GM21367 (cell line): ENCODE measurements around the gene FAM174C.

Experiments
- ATAC-seq: cut with Tn5 transposase; IDR thresholded peaks from one replicate; pipeline ENCODE4 v1.9.1; 2021; ENCODE audit not compliant: unreplicated experiment

Gene FAM174C

GRCh38 chr19:1275260-1275975 is at the start of gene FAM174C:
Gene FAM174C, plus strand, starts transcription at chr19:1275530. Its CDS starts 20 bp downstream, at chr19:1275550.
- ATAC-seq, result peak; percentile 51

DNA sequence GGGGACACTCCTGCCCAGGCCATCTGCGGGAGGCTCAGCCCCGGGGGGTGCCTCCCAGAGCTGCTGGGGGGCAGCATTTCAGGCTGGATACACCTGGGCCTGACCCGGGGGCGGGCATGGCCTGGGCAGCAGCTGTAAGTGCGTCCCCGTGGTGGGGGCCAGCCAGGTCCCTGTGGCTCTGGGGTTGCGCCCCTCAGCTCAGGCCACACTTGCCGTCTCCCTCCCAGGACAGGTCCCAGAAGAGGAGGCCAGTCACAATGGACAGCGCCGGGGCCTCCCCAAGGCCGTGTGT is 49.2 kb upstream of the FAM174C start:
- no peak for ATAC-seq

DNA sequence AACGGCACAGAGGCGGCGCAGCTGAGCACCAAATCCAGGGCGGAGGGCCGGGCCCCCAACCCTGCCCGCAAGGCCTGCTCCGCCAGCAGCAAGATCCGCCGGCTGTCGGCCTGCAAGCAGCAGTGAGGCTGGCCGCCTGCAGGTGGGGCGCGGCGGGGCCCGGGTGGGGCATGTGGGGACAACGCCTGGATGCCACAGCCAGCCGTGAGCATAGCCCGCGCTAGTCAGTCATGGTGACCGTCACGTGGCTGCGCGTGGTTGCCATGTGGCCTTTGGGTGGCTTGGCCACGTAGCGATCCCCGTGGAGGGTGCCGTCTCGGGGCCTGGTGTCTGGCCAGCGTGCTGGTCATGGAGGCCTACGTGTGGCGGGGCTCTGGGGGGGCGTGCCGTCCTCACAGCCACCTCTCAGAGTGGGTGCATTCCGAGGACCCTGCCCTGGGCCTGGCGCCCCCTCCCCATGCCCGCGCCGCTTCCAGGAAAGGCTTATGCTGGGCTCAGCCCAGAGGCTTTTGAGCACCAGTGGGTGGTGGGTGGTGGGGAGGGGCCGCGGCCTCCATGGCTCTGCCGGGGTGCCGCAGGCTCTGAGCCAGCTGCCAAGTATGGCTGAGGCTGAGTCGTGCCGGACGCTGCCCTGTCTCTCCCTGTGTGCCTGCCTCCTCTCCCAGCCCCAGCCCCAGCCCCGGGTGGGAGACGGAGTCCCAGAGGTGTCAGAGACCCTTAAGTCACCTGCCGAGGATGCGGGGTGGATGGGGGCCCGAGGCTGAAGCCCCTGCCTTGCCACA is 48.6 kb upstream of the FAM174C start:
- no peak for ATAC-seq

GRCh38 chr19:1227304-1228054 is 47.9 kb upstream of the FAM174C start:
- no peak for ATAC-seq

DNA sequence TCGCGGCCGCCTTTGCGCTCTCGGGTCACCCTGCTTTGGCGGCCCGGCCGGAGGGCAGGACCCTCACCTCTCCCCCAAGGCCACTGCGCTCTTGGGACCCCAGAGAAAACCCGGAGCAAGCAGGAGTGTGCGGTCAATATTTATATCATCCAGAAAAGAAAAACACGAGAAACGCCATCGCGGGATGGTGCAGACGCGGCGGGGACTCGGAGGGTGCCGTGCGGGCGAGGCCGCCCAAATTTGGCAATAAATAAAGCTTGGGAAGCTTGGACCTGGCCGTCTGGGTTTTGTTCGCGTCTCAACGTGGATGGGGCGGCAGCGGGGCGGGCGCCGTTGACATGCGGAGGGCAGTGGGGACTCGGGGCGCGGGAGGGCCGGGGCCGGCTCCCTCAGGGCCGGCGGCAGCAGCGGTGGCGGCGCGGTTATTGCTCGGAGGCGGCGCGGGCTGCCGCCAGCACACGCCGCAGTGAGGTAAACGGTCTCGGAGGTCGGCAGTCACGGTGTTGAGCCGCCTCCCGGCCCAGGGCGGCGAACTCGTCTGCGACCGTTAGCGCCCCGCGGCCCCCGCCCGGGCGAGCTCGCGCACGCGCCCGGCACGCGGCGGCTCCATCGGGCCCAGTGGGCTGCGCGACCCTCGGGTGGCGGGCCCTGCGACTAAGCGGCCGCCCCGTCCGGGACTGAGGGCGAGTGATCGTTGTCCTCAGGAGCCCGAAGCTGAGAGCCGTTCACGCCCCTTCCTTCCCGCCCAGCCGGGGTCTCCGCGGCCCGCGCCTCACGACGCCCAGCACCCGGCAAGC is 47.0 kb upstream of the FAM174C start:
- no peak for ATAC-seq

DNA sequence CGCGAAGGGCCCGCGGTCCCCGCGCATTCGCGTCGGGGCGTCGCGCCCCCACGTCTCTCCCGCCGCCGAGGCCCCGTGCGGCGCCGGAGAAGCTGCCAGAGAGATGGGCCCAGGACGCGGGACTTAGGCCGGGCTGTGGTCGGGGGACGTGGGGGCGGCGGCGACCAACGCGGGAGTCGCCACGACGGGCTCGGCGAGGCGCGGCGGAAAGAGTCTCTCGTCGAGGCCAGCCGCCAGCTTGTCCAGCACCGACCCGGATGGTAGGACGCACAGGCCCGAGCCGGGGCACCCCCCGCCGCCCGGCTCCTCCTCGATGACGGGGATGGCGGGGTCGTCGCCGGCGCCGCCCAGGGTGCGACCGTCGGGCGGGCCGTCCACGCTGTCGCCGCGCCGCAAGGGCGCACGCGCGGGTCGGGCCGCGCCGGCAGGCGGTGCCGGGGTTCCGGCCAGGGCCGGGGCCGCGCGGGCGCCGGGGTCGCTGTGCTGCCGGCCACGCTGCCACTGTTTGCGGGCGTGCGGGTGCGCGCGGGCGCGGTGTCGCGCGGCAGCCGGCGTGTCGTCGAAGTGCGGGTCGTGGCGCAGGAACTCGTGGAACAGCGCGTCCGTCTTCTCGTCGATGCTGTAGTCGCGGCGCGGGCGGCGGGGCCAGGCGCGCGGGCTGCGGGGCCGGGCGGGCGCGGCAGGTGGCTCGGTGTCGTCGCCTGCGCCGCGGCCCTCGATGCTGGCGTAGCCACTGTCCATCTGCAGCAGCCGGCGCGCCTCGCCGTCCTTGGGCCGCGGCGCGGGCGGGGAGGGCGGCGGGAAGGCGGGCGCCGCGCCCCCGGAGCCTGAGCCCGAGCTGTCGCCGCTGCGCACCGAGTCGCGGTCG is 46.0 kb upstream of the FAM174C start:
- ATAC-seq, result no peak

DNA sequence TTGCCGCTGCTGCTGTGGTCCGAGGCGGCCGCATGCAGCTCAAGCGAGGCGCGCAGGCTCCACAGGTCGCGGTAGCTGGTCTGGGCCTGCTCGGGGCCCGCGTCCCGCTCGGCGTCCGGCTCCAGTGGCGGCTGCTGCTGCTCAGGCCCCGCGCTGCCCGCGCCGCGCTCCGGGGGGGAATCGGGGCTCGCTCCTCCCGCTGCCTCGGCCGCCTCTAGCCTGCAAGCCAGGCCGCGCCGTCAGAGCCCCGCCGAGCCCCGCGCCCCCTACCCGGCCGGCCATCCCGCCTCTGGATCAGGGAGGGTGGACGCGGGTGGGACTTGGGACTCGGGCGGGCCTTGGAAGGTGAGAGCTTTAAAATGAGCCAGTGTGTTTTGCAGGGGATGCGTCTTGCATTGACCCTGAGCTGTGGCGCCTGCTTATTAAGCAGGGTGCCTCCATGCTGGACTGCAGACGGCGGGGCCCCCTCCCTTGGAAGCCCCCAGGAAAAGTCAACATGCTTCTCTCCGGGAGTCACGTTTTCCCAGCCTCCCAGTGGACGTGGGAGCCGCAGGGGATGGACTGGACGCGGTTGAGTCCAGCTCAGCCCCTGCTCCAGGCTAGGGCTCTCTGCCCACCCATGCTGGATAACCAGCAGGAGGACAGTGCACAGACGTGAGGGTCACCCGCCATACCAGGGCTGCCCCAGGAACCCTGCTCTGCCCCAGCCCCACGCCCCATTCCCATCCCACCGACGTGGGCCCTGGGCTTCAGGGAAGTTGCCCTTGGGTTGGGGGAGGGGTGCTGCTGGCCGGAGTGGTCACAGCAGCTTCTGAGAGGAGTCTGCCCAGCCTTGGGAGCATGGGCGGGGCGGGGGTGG is 45.2 kb upstream of the FAM174C start:
- no peak for ATAC-seq

- no peak for ATAC-seq
These were observed 44.4 kb upstream of the FAM174C start for GRCh38 chr19:1230783-1231489.

GRCh38 chr19:1231729-1232637 is 43.3 kb upstream of the FAM174C start:
- no peak for ATAC-seq

GRCh38 chr19:1232652-1233072 is 42.7 kb upstream of the FAM174C start:
- no peak for ATAC-seq

GRCh38 chr19:1233115-1233667 is 42.1 kb upstream of the FAM174C start:
- no peak for ATAC-seq

DNA sequence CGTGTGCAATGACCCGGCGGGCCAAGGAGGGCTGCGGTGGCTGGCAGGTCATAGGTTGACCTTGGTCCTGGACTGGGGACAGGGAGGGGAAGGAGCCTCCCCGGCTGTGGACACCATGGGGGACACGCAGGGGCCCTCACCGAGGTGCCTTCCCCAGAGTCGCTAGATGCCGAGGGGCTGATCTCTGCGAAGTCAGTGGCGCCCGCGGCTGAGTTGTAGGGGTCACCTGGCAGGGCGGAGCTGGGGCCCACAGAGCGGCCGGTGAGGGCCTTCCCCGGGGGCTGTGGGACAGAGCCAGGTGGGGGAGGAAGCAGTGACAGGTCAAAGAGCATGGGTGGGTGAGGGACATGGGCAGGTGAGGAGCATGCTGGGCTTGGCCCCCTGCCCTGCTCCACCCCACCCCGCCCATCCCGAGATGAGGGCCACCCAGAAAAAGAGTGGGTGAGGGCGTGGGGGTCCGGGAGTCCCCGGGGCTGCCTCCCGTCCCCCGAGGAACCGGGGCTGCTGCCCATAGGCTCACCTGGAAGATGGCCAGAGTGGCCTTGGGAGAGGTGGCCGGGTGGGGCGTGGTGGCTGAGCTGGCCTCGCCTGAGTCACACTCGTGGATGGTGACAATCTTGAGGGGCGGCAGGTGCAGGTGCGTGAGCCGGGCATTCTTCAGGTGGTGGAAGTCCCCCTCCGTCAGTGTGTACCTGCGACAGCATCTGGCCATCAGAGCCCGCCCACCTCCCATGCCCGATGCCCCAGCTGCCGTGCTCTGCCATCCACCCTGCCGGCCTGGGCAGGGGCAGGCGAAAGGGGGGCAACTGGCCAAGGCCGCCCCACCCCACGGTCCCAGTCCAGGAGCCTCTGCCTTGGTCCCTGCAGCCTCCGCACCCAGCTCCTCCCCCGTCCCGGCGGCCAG is 41.0 kb upstream of the FAM174C start:
- ATAC-seq, result no peak

GRCh38 chr19:1234955-1235380 is 40.4 kb upstream of the FAM174C start:
- no peak for ATAC-seq

DNA sequence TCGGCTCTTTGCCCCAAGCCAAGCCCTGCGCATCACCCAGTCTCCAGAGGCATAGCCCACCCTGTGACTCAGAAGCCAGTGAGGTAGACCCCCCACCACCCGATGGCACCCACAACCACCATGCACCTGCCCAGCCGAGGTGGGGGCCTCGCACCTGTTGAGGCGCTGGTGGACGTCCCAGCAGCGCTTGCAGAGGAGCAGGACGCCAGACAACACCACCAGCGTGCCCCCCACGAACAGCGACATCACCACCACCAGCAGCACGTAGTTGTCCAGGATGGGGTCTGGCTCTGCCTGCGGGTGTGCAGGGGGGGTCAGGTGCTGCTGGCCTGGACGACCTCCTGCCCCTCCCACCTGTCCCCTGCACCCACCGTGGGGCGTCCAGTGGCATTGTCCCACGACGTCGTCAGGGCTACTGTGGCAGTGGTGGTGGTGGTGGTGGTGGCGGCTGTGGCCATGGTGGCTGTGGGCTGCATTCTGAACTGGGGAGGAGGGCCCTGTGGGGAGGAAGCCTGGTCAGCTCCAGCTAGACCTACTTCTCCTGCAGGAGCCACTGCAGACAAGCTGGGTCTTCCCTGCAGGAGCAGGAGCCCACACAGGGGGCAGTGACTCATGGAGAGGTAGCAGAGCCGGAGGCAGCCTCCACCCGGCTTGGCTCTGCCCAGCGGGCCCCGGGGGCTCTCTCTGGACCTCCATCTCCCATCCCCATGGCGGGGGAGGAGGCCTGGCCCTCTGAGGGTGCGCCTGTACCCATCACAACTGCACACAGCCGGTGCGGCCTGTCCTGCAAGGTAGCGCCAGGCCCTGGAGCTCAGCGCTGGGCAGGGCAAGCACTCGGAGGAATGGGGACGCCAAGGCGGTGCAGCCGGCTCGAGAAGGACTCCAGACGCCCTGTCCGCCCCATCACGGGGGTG is 39.4 kb upstream of the FAM174C start:
- no peak for ATAC-seq

DNA sequence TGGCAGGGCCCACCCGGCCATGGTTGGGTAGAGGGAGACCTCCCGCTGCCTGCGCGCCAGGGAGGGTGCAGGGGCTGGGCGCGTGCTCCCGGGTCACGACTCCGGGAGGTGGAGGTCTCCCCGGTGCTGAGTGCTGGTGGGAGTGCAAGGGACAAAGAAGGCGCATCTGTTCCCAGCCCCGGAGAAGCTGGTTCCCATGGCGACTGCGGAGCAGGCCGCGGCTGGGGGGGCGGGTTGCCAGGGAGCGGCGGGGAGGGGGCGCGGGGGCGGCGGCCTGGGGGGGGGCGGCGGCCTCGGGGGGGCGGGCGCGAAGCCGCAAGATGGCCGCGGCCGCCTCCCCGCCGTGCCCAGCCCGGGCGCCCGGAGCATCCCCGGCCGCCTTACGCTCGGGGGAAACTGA is 38.8 kb upstream of the FAM174C start:
- no peak for ATAC-seq
